ENCODE data around the gene KASH5.
"Not testable (repeated sequence)": the region's sequence is repeated elsewhere in the genome, so short reads cannot be mapped to it uniquely, and the experiment has no call there.

The KASH5 gene

DNA sequence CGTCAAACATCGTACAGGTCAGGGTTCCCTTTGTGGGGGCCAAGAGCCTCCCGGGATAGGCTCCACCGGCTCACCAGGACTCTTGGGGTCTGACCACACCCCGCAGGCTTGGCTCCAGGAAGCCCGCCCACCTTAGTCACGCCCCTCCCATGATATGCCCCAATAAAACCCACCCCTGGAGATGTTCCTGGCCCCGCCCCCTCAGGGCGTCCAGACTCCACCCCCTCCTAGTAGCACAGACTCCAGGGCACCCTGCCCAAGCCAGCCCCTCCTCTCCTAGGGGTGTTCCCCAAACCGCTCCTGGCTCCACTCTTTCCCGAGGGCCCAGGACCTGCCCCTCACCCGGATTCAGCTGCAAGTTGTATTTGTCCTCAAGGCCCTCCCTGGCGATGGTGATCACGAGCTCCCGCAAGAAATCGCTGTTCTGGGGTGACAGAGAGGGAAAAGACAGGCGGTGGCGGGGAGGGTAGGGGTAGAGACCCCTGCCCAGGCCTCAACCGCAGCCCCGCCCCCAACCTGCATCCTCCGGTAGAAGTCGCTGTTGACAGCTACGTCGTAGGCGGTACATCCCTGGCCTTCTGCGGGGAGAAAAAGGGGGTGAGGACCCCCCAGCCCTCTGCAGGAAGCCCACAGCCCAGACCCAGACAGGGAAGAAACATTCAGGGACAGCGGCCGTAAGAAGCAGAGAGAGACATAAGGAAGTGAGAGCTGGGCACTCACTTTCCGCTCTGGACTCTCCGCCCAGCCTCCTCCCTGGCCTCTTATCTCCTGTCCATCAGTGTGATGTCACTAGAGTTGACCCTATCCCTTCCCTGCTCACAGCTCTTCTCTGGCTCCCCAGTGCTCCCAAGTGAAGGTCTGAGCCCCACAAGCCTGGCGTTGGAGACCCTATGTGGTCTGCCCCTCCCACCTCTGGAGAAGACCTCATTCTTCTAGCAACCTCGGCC, 59.7 kb downstream of the KASH5 start:
- FAIRE-seq = no peak
- no peak for TF ChIP-seq POLR2A (IDR thresholded peaks at IDR 0.05; ENCODE audit: low read depth, low read length)
- DNase-seq (ENCODE audit: insufficient read length, low spot score) = no peak

- TF ChIP-seq POLR2A (IDR thresholded peaks at IDR 0.05; ENCODE audit: low read depth, low read length) = no peak
- FAIRE-seq = no peak
- DNase-seq (ENCODE audit: insufficient read length, low spot score) = no peak
Observed at GRCh38 chr19:49448432-49448786, 60.4 kb downstream of the KASH5 start.

- no peak for TF ChIP-seq POLR2A (IDR thresholded peaks at IDR 0.05; ENCODE audit: low read depth, low read length)
- DNase-seq (ENCODE audit: insufficient read length, low spot score) = no peak
- FAIRE-seq = no peak
Observed at GRCh38 chr19:49450405-49450804, 62.4 kb downstream of the KASH5 start.

GRCh38 chr19:49451430-49452181, 63.6 kb downstream of the KASH5 start, which contains the start of gene PIH1D1:
TSS of gene PIH1D1 (minus strand) at chr19:49451814. CDS start at chr19:49451574, 240 bp downstream.
- peak; percentile 94 for FAIRE-seq
- peak; percentile 97 for DNase-seq (ENCODE audit: insufficient read length, low spot score)
- TF ChIP-seq POLR2A (IDR thresholded peaks at IDR 0.05; ENCODE audit: low read depth, low read length) = 0 out of 2 replicates have a peak, but pooled peaks have one; percentile 29

DNA sequence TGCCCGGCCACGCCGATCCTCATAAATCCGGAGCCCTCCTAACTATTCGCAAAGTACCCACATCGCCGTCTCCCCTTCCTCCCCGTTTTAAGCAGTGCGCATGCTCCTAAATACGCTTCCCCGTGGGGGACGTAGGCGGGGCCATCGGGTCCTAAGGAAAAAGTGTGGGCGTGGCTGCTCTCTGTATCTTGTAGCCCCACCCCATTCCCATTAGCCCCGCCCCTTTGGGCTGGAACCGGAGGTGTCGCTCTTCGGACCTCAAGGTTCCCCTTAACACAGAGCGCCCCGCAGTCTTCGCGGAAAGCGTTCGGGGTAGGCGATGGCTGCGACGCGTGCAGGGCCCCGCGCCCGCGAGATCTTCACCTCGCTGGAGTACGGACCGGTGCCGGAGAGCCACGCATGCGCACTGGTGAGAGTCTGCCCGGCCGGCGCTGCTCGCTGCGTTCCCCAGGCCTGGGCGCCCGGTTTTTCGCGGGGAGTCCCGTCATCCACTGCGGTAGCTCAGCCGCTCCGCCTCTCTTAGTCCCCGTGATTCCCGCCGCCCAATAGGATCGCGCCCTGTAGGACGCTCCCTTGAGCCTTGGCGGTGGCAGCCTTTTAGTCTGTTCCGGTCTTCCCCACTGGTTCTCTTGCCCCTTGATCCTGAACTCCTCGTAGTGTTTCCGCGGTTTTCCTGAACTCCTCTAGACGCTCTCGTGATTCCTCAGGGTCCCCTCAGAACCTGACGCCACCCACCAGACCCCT, 65.1 kb downstream of the KASH5 start, which contains the start of gene ALDH16A1:
ALDH16A1 (plus strand) TSS at position 213 of the 744 bp plus-strand sequence; CDS start at position 320, 107 bp downstream.
- TF ChIP-seq POLR2A (IDR thresholded peaks at IDR 0.05; ENCODE audit: low read depth, low read length) = peak; percentile 69
- peak; percentile 97 for DNase-seq (ENCODE audit: insufficient read length, low spot score)
- FAIRE-seq = peak; percentile 71

GRCh38 chr19:49453757-49454240, 65.8 kb downstream of the KASH5 start:
- FAIRE-seq = no peak
- DNase-seq (ENCODE audit: insufficient read length, low spot score) = no peak
- no peak for TF ChIP-seq POLR2A (IDR thresholded peaks at IDR 0.05; ENCODE audit: low read depth, low read length)

DNA sequence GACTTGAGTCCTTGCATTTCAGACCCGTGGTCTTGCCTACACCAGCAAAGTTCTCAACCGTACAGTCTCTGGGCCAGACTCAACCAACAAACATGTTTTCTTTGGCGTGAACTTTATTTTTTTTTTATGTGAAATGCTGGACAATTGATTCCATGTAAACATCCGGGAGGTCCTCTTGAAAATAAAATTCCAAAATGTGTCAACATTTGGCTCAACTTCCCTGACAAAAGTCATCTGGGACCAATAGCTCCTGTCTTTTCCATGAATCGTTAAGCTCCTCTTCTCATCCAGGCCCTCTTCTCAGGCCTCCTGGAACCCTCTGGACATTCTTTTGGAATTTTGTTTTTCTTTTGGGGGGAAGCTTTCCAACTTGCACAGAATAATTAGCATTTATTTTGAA, 67.7 kb downstream of the KASH5 start:
- no peak for TF ChIP-seq POLR2A (IDR thresholded peaks at IDR 0.05; ENCODE audit: low read depth, low read length)
- no peak for DNase-seq (ENCODE audit: insufficient read length, low spot score)
- FAIRE-seq = no peak

GRCh38 chr19:49456326-49456725, 68.3 kb downstream of the KASH5 start:
- DNase-seq (ENCODE audit: insufficient read length, low spot score) (no peak), FAIRE-seq (no peak)
- no peak for TF ChIP-seq POLR2A (IDR thresholded peaks at IDR 0.05; ENCODE audit: low read depth, low read length)

DNA sequence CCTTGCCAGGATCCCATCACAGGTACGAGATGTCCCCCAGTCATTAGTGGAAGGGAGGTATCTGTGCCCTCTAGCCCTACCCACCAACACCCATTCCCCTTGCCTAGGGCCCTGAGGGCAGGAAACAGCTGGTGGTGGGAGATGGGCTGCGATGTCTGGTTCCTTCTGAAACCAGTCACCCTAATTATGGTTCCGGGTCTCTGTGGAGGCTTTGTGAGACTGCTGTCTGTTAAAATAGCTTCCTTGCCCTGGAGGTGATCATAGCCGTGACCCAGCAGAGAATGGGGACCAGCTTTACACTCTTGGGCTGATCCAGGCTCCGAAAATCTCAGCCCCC, 70.5 kb downstream of the KASH5 start:
- no peak for TF ChIP-seq POLR2A (IDR thresholded peaks at IDR 0.05; ENCODE audit: low read depth, low read length)
- FAIRE-seq = no peak
- no peak for DNase-seq (ENCODE audit: insufficient read length, low spot score)

DNA sequence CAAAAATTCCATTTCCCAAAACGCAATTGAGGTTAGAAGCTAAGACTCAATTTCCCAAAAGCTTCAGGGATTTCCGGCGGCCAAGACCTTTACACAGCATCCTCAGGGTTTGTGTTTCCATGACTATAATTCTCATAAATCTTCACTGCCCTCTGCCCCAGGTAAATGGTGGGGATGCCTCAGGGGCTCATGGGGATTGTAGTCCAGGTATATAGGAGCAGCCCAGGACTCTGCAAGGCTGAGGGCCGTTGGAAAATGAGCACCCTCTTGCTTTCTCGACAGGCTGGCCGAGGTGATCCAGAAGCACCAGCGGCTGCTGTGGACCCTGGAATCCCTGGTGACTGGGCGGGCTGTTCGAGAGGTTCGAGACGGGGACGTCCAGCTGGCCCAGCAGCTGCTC, 71.3 kb downstream of the KASH5 start:
- DNase-seq (ENCODE audit: insufficient read length, low spot score) = no peak
- TF ChIP-seq POLR2A (IDR thresholded peaks at IDR 0.05; ENCODE audit: low read depth, low read length) = no peak
- FAIRE-seq = no peak

DNA sequence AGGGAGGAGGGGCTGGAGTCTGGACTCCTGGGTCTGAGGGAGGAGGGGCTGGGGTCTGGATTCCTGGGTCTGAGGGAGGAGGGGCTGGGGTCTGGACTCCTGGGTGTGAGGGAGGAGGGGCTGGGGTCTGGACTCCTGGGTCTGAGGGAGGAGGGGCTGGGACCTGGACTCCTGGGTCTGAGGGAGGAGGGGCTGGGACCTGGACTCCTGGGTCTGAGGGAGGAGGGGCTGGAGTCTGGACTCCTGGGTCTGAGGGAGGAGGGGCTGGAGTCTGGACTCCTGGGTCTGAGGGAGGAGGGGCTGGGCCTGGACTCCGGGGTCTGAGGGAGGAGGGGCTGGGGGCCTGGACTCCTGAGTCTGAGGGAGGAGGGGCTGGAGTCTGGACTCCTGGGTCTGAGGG, 73.1 kb downstream of the KASH5 start:
- not testable (repeated sequence) for FAIRE-seq; DNase-seq (ENCODE audit: insufficient read length, low spot score)

- no peak for TF ChIP-seq POLR2A (IDR thresholded peaks at IDR 0.05; ENCODE audit: low read depth, low read length)
- FAIRE-seq = no peak
- no peak for DNase-seq (ENCODE audit: insufficient read length, low spot score)
Observed at GRCh38 chr19:49461656-49462055, 73.6 kb downstream of the KASH5 start.

GRCh38 chr19:49462492-49462891, 74.4 kb downstream of the KASH5 start:
- FAIRE-seq (no peak), DNase-seq (ENCODE audit: insufficient read length, low spot score) (no peak)
- TF ChIP-seq POLR2A (IDR thresholded peaks at IDR 0.05; ENCODE audit: low read depth, low read length) = no peak

All from H54 (cell line).